Measurements from ENCODE around the gene UBE2L3. TPM values are rescaled to one million over a fixed set of nuclear protein-coding genes. Genes with fewer than 3 reads are reported as not detected.
"Not testable (repeated sequence)": the region's sequence is repeated elsewhere in the genome, so short reads cannot be mapped to it uniquely, and the experiment has no call there.

Gene UBE2L3
- total RNA-seq, 2 experiments from 2014 or later: 49.3 to 51.5 TPM

GRCh38 chr22:21598302-21598701 is 30.8 kb downstream of the UBE2L3 start:
- no peak overlapping the region for H3K4me3 Mint-ChIP-seq
- POLR2A ChIA-PET: interaction anchor here (0.9 kb wide), 1 partner anchor 31 kb away, joined by 3 read pairs; no protein-coding TSS in a partner anchor
- ATAC-seq (ENCODE audit: low read depth): no peak
- no peaks in the 10 kb centered on the region for H3K27me3 Mint-ChIP-seq
- peaks cover 19% of the 10 kb centered on the region for H3K4me1 Mint-ChIP-seq
- no peak overlapping the region for H3K27ac Mint-ChIP-seq
- DNase-seq: no peak
- peaks cover 42% of the 10 kb centered on the region for H3K36me3 Mint-ChIP-seq
- H3K9me3 Mint-ChIP-seq: no peaks in the 10 kb centered on the region

GRCh38 chr22:21599053-21599893 is 31.8 kb downstream of the UBE2L3 start:
- H3K27me3 Mint-ChIP-seq: no peaks in the 10 kb centered on the region
- no peaks in the 10 kb centered on the region for H3K9me3 Mint-ChIP-seq
- DNase-seq: no peak
- peaks cover 15% of the 10 kb centered on the region for H3K4me1 Mint-ChIP-seq
- peaks cover 33% of the 10 kb centered on the region for H3K36me3 Mint-ChIP-seq
- H3K27ac Mint-ChIP-seq: peak overlapping the region; percentile 57
- POLR2A ChIA-PET: no interaction called here
- ATAC-seq (ENCODE audit: low read depth): no peak
- H3K4me3 Mint-ChIP-seq: no peak overlapping the region

GRCh38 chr22:21602579-21602978 is 35.1 kb downstream of the UBE2L3 start:
- DNase-seq (no peak), ATAC-seq (ENCODE audit: low read depth) (no peak)
- Mint-ChIP-seq H3K9me3 (no peaks in the 10 kb centered on the region), H3K4me3 (no peak overlapping the region), H3K27ac (no peak overlapping the region), H3K4me1 (peaks cover 20% of the 10 kb centered on the region), H3K36me3 (peaks cover 11% of the 10 kb centered on the region), H3K27me3 (no peaks in the 10 kb centered on the region)
- POLR2A ChIA-PET: no interaction called here

GRCh38 chr22:21603973-21604372 is 36.5 kb downstream of the UBE2L3 start:
- Mint-ChIP-seq H3K27ac (no peak overlapping the region), H3K27me3 (no peaks in the 10 kb centered on the region), H3K4me1 (peaks cover 19% of the 10 kb centered on the region), H3K36me3 (peaks cover 10% of the 10 kb centered on the region), H3K9me3 (no peaks in the 10 kb centered on the region), H3K4me3 (no peak overlapping the region)
- no peak for DNase-seq
- no peak for ATAC-seq (ENCODE audit: low read depth)
- POLR2A ChIA-PET: no interaction called here

- H3K4me3 Mint-ChIP-seq: no peak overlapping the region
- peaks cover 10% of the 10 kb centered on the region for H3K36me3 Mint-ChIP-seq
- ATAC-seq (ENCODE audit: low read depth): no peak
- peaks cover 12% of the 10 kb centered on the region for H3K4me1 Mint-ChIP-seq
- no peaks in the 10 kb centered on the region for H3K27me3 Mint-ChIP-seq
- POLR2A ChIA-PET: interaction anchor here (1.3 to 1.6 kb wide), 2 partner anchors 13 to 24 kb away, joined by 4 to 5 read pairs; partner anchors contain the start of gene YDJC
- H3K27ac Mint-ChIP-seq: peak overlapping the region; percentile 30
- H3K9me3 Mint-ChIP-seq: no peaks in the 10 kb centered on the region
- DNase-seq: no peak
Observed at GRCh38 chr22:21605887-21606564, 38.5 kb downstream of the UBE2L3 start.

- H3K9me3 Mint-ChIP-seq: no peaks in the 10 kb centered on the region
- H3K36me3 Mint-ChIP-seq: peaks cover 10% of the 10 kb centered on the region
- H3K27ac Mint-ChIP-seq: no peak overlapping the region
- DNase-seq: no peak
- POLR2A ChIA-PET: interaction anchor here (1.3 to 1.6 kb wide), 2 partner anchors 14 to 23 kb away, joined by 4 to 5 read pairs; partner anchors contain the start of gene YDJC
- no peak overlapping the region for H3K4me3 Mint-ChIP-seq
- ATAC-seq (ENCODE audit: low read depth): no peak
- peaks cover 12% of the 10 kb centered on the region for H3K4me1 Mint-ChIP-seq
- H3K27me3 Mint-ChIP-seq: no peaks in the 10 kb centered on the region
Observed at GRCh38 chr22:21606775-21607174, 39.3 kb downstream of the UBE2L3 start.

- H3K27me3 Mint-ChIP-seq; POLR2A ChIA-PET; H3K27ac Mint-ChIP-seq; H3K9me3 Mint-ChIP-seq; H3K36me3 Mint-ChIP-seq; DNase-seq; ATAC-seq (ENCODE audit: low read depth); H3K4me1 Mint-ChIP-seq; H3K4me3 Mint-ChIP-seq: not testable (repeated sequence)
Observed at GRCh38 chr22:21609556-21610157, 42.1 kb downstream of the UBE2L3 start.

- peaks cover 12% of the 10 kb centered on the region for H3K36me3 Mint-ChIP-seq
- DNase-seq (no peak), ATAC-seq (ENCODE audit: low read depth) (no peak)
- H3K4me1 Mint-ChIP-seq: peaks cover 6% of the 10 kb centered on the region
- POLR2A ChIA-PET: no interaction called here
- H3K27ac Mint-ChIP-seq: peak overlapping the region; percentile 3
- no peaks in the 10 kb centered on the region for H3K27me3 Mint-ChIP-seq
- no peak overlapping the region for H3K4me3 Mint-ChIP-seq
- no peaks in the 10 kb centered on the region for H3K9me3 Mint-ChIP-seq
Observed at GRCh38 chr22:21611210-21611977, 43.9 kb downstream of the UBE2L3 start.

GRCh38 chr22:21612858-21613257 is 45.3 kb downstream of the UBE2L3 start:
- no peak overlapping the region for H3K27ac Mint-ChIP-seq
- DNase-seq (no peak), ATAC-seq (ENCODE audit: low read depth) (no peak)
- H3K4me1 Mint-ChIP-seq: no peaks in the 10 kb centered on the region
- POLR2A ChIA-PET: no interaction called here
- H3K27me3 Mint-ChIP-seq: no peaks in the 10 kb centered on the region
- H3K4me3 Mint-ChIP-seq: no peak overlapping the region
- H3K36me3 Mint-ChIP-seq: peaks cover 9% of the 10 kb centered on the region
- H3K9me3 Mint-ChIP-seq: no peaks in the 10 kb centered on the region

GRCh38 chr22:21613553-21614233 is 46.2 kb downstream of the UBE2L3 start:
- Mint-ChIP-seq H3K4me1 (no peaks in the 10 kb centered on the region), H3K4me3 (no peak overlapping the region), H3K9me3 (no peaks in the 10 kb centered on the region), H3K27me3 (no peaks in the 10 kb centered on the region), H3K27ac (no peak overlapping the region), H3K36me3 (peaks cover 9% of the 10 kb centered on the region)
- DNase-seq: no peak
- POLR2A ChIA-PET: no interaction called here
- ATAC-seq (ENCODE audit: low read depth): no peak

- Mint-ChIP-seq H3K4me3 (no peak overlapping the region), H3K27me3 (no peaks in the 10 kb centered on the region), H3K9me3 (no peaks in the 10 kb centered on the region), H3K27ac (no peak overlapping the region), H3K36me3 (peaks cover 7% of the 10 kb centered on the region), H3K4me1 (no peaks in the 10 kb centered on the region)
- no peak for ATAC-seq (ENCODE audit: low read depth)
- DNase-seq: no peak
- POLR2A ChIA-PET: interaction anchor here (0.9 kb wide), 1 partner anchor 14 kb away, joined by 3 read pairs; the partner anchor contains the start of gene YDJC
Observed at GRCh38 chr22:21615731-21616130, 48.2 kb downstream of the UBE2L3 start.

GRCh38 chr22:21617337-21617736 is 49.8 kb downstream of the UBE2L3 start:
- ATAC-seq (ENCODE audit: low read depth); H3K27ac Mint-ChIP-seq; H3K27me3 Mint-ChIP-seq; H3K4me1 Mint-ChIP-seq; H3K9me3 Mint-ChIP-seq; H3K36me3 Mint-ChIP-seq; H3K4me3 Mint-ChIP-seq; DNase-seq: not testable (repeated sequence)
- POLR2A ChIA-PET: interaction anchor here (0.7 kb wide), 1 partner anchor 43 kb away, joined by 4 read pairs; no protein-coding TSS in a partner anchor
